ENCODE results near the gene RTL9. TPM values are rescaled to one million over a fixed set of nuclear protein-coding genes. Genes with fewer than 3 reads are reported as not detected.
A peak's percentile ranks its signal among the peaks of the same experiment; 100 is the strongest.

Gene RTL9
- total RNA-seq, 1 experiment from 2014 or later: not detected

DNA sequence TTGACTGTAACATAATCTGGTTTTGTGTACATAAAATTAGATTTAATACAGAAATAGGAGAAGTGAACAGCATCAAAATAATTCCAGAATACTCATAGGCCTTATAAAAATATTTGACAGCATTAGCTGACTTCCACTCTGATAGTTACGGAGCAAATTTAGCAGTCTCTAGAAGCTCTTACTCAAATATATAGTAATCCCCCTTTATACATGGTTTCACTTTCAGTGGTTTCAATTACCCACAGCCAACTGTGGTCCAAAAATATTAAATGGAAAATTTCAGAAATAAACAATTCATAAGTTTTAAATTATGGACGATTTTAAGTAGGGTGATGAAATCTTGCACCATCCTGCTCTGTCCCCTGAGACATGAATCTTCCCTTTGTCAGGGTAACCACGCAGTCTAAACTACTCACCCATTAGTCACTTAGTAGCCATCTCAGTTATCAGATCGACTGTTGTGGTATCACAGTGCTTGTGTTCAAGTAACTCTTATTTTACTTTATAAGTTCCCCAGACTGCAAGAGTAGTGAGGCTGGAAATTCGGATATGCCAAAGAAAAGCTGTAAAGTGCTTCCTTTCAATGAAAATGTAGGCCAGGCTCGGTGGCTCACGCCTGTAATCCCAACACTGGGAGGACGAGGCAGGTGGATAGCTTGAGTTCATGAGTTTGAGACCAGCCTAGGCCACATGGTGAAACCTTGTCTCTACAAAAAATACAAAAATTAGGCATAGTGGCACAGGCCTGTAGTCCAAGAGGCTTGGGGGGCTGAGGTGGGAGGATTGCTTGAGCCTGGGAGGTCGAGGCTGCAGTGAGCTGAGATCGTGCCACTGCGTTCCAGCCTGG is 17.2 kb upstream of the RTL9 start:
- no peak overlapping the region; the same call in 1 of the 2 replicates for H3K27ac ChIP-seq (ENCODE audit: low read length)
- no peaks in the 10 kb centered on the region for H3K36me3 ChIP-seq (ENCODE audit: control insufficient read depth, insufficient read depth, low read length)
- H3K4me3 ChIP-seq (ENCODE audit: low read depth in 2 of 2, low read length in 2 of 2): no peak overlapping the region
- no peaks in the 10 kb centered on the region for H3K4me1 ChIP-seq (ENCODE audit: control insufficient read depth, insufficient read depth, low read length)
- H3K27me3 ChIP-seq (ENCODE audit: control insufficient read depth, insufficient read depth, low read length): no peaks in the 10 kb centered on the region
- CTCF ChIA-PET: no interaction called here
- BruUV-seq (replicated peaks): no TSS peak
- TF ChIP-seq POLR2AphosphoS5 (IDR thresholded peaks at IDR 0.05; ENCODE audit: low read depth, low read length) (no peak), SIN3A (IDR thresholded peaks at IDR 0.05; ENCODE audit: borderline replicate concordance, insufficient read depth, low read depth, low read length) (no peak), TCF7L2 (IDR thresholded peaks at IDR 0.05; ENCODE audit: low read depth, low read length) (no peak)
- TF ChIP-seq, protein P1, sequence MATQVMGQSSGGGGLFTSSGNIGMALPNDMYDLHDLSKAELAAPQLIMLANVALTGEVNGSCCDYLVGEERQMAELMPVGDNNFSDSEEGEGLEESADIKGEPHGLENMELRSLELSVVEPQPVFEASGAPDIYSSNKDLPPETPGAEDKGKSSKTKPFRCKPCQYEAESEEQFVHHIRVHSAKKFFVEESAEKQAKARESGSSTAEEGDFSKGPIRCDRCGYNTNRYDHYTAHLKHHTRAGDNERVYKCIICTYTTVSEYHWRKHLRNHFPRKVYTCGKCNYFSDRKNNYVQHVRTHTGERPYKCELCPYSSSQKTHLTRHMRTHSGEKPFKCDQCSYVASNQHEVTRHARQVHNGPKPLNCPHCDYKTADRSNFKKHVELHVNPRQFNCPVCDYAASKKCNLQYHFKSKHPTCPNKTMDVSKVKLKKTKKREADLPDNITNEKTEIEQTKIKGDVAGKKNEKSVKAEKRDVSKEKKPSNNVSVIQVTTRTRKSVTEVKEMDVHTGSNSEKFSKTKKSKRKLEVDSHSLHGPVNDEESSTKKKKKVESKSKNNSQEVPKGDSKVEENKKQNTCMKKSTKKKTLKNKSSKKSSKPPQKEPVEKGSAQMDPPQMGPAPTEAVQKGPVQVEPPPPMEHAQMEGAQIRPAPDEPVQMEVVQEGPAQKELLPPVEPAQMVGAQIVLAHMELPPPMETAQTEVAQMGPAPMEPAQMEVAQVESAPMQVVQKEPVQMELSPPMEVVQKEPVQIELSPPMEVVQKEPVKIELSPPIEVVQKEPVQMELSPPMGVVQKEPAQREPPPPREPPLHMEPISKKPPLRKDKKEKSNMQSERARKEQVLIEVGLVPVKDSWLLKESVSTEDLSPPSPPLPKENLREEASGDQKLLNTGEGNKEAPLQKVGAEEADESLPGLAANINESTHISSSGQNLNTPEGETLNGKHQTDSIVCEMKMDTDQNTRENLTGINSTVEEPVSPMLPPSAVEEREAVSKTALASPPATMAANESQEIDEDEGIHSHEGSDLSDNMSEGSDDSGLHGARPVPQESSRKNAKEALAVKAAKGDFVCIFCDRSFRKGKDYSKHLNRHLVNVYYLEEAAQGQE (IDR thresholded peaks at IDR 0.05; ENCODE audit: insufficient read depth in 1 of 2, low read depth in 2 of 2, low read length in 1 of 2): no peak
- TF ChIP-seq, protein P2, sequence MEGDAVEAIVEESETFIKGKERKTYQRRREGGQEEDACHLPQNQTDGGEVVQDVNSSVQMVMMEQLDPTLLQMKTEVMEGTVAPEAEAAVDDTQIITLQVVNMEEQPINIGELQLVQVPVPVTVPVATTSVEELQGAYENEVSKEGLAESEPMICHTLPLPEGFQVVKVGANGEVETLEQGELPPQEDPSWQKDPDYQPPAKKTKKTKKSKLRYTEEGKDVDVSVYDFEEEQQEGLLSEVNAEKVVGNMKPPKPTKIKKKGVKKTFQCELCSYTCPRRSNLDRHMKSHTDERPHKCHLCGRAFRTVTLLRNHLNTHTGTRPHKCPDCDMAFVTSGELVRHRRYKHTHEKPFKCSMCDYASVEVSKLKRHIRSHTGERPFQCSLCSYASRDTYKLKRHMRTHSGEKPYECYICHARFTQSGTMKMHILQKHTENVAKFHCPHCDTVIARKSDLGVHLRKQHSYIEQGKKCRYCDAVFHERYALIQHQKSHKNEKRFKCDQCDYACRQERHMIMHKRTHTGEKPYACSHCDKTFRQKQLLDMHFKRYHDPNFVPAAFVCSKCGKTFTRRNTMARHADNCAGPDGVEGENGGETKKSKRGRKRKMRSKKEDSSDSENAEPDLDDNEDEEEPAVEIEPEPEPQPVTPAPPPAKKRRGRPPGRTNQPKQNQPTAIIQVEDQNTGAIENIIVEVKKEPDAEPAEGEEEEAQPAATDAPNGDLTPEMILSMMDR (IDR thresholded peaks at IDR 0.05): no peak
- in situ Hi-C loops (cut with HindIII; ENCODE audit: low pct_unique_long_range_greater_than_20kb, low sequenced_read_pairs) (no loop called here), intact Hi-C loops (cut with micrococcal nuclease; ENCODE audit: unreplicated experiment) (no loop called here)
- no peaks in the 10 kb centered on the region for H3K9me3 ChIP-seq (ENCODE audit: control insufficient read depth, insufficient read depth, low read depth, low read length)
- POLR2A ChIA-PET: no interaction called here
- DNase-seq (ENCODE audit: low read depth, low spot score) (no peak), ATAC-seq (no peak)

DNA sequence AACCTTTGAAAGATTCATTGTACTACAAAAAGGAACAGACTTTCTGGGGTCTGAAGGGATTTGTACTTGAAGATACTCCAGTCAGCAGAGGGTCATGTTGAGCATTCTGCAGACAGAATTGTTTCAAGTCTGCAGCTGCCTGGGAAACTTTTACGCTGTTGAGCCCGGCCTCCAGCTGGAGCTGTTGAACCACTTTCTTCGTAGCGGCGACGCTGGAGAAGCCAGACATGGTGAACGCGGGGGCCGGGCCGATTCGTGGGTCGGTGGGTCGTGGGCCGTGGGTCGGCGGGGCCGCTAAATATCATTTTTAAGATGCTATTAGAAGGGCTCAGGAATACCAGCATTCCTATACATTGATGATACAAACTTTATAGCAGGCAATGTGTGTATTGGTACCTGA is 12.0 kb upstream of the RTL9 start:
- TF ChIP-seq, protein P1 (IDR thresholded peaks at IDR 0.05; ENCODE audit: insufficient read depth in 1 of 2, low read depth in 2 of 2, low read length in 1 of 2): no peak
- TF ChIP-seq, protein P2 (IDR thresholded peaks at IDR 0.05): peak; percentile 12; the same call in 1 of the 2 replicates
- DNase-seq (ENCODE audit: low read depth, low spot score) (no peak), ATAC-seq (no peak)
- no peaks in the 10 kb centered on the region for H3K4me1 ChIP-seq (ENCODE audit: control insufficient read depth, insufficient read depth, low read length)
- no peaks in the 10 kb centered on the region for H3K36me3 ChIP-seq (ENCODE audit: control insufficient read depth, insufficient read depth, low read length)
- POLR2A ChIA-PET: no interaction called here
- no peaks in the 10 kb centered on the region; the same call in 1 of the 2 replicates for H3K27me3 ChIP-seq (ENCODE audit: control insufficient read depth, insufficient read depth, low read length)
- CTCF ChIA-PET: no interaction called here
- BruUV-seq (replicated peaks): no TSS peak
- intact Hi-C loops (cut with micrococcal nuclease; ENCODE audit: unreplicated experiment) (no loop called here), in situ Hi-C loops (cut with HindIII; ENCODE audit: low pct_unique_long_range_greater_than_20kb, low sequenced_read_pairs) (no loop called here)
- H3K4me3 ChIP-seq (ENCODE audit: low read depth in 2 of 2, low read length in 2 of 2): no peak overlapping the region
- H3K27ac ChIP-seq (ENCODE audit: low read length): no peak overlapping the region
- no peaks in the 10 kb centered on the region for H3K9me3 ChIP-seq (ENCODE audit: control insufficient read depth, insufficient read depth, low read depth, low read length)
